GM19193 (cell line): ENCODE data around the gene MALRD1.

Experiments
- POLR2A ChIP-seq: IDR thresholded peaks from 4 replicates; pipeline ENCODE4 v1.6.1; 2011; ENCODE audit not compliant: insufficient read depth, insufficient read length; ENCODE audit errors: extremely low read depth

Gene MALRD1

DNA sequence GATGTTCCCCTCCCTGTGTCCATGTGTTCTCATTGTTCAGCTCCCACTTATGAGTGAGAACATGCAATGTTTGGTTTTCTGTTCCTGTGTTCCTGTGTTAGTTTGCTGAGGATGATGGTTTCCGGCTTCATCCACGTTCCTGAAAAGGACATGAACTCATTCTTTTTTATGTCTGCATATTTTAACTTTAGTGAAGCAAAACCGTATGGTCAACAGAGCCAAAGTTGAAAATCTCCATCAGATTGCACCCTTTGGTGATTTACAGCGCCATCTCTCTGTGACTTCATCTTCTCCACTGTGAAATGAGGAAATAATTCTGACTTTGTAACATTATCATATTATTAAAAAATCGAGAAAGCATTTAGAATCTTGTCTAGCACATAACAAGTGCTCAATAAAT, 635.4 kb downstream of the MALRD1 start:
- no peak for TF ChIP-seq POLR2A

DNA sequence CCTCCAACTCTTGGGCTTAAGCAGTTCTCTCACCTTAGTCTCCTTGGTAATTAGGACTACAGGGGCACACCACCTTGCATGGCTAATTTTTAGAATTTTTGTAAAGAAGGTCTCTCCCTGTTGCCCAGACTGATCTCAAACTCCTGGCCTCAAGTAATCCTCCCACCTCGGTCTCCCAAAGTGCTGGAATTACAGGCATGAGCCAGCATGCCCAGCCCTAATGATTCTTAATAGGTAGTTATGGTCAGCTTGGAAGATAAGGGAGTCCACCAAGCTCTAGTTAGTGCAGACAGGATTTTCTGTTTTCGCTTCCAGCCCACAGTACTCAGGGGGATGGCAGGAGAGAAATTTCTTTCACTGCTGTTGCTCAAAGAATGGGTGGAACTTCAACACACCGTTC, 639.7 kb downstream of the MALRD1 start:
- TF ChIP-seq POLR2A: no peak

DNA sequence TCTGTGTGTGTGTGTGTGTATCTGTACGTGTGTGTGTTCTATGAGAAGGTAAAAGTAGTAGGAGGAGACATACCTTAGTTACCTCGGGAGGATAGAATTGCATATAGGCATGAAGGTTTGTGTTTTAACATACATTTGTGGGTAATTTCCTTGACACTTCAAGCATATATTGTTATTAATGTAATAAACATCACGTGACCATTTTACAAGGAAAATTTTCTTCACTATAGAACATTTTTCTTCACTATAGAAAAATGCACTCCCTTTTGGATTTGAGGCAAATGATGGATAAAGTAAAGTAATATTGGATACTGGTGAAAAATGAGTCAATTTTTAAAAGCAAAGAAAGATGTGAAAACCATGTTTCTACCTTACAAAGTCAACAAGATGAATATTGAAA, 640.6 kb downstream of the MALRD1 start:
- no peak for TF ChIP-seq POLR2A

DNA sequence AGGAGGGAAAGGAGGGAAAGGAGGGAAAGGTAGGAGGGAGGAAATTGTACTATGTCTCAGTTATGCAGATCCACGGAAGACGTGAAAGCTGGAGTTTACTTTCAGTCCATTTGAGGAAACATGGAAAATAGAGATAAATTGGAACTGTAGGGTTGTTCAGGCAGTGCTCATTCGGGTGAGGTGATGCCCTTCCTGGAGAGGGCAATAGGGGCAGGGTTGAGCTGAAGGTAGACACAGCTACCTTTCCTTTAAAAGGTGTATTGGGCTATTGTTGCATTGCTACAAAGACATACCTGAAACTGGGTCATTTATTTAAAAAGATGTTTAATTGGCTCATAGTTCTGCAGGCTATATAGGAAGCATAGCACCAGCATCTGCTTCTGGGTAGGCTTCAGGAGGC, 650.7 kb downstream of the MALRD1 start:
- no peak for TF ChIP-seq POLR2A

DNA sequence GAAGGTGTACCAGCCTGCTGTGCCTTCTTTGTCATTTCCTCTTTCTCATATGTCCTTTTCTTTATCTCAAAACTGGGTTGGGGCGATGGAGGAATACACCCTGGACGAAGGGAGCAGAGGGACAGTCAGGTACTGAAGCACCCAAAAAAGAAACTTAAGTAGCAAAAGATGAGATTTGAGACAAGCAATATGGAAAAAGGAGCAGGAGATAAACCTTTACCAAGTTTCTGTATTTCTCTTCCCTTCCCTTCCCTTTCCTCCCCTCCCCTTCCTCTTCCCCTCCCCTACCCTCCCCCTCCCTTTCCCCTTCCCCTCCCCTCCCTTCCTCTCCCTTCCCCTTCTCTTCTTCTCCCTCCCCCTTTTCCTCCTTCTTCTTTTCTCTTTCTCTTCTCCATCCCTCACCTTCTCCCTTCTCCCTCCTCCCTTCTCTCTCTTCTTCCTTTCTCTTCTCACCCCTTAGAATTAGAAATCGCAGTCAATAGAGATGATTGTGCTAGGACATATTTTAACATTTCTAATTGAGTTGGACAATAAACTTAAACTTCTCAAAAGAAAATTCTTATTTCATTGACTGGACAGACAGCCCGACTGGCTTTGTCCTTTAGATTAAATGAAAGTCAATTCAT, 652.9 kb downstream of the MALRD1 start:
- TF ChIP-seq POLR2A: no peak

DNA sequence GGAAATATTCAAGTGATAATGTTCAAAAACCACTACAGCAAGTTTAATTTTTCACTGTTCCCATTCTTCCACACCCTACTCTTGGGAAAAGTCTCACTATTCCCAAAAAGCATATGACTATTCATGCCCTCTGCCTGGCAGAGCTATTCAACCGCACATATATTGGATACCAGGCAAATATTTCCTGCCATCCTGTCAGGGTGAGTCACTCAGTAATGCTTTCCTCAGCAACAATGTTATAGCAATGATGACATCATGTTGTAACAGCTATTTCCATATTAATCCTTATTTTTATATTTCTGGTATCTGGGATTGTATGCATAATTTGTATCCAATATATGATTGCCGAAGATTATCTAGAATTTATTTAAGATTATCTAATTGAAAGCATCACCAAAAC, 653.6 kb downstream of the MALRD1 start:
- no peak for TF ChIP-seq POLR2A

DNA sequence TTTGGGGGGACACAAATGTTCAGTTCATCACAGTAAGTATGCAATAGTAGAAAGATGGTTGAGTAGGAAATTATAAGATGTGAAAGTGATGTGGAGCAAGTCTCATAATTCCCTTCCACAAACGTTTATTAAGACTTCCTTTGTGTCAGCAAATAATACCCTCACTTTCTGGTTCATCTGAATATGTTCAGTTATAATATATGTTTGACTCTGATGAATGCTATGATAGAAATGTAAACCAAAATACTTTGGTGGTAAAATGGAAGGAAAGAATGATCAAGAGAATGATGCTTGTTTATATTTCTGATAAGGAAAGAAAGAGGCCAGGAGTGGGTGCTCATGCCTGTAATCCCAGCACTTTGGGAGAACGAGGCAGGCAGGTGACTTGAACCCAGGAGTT, 655.9 kb downstream of the MALRD1 start:
- no peak for TF ChIP-seq POLR2A

DNA sequence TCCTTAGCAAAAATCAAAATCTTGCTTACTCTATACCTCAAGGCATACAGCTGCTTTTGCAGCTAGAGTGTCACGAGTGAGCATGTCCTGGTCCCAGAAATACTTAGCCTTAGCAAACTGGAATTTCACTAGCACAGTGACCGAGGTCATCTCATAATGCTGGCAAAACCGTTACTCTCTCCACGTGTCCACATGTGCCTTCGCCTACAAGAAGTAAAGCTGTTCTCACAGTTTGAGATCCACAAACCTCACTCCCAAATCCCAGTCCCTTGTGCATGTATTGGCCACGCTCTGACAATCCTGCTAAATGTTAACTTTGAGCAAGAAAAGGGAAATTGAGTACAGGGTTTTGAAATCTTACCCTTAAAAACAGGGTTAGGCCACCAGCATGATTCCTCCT, 656.6 kb downstream of the MALRD1 start:
- no peak for TF ChIP-seq POLR2A

DNA sequence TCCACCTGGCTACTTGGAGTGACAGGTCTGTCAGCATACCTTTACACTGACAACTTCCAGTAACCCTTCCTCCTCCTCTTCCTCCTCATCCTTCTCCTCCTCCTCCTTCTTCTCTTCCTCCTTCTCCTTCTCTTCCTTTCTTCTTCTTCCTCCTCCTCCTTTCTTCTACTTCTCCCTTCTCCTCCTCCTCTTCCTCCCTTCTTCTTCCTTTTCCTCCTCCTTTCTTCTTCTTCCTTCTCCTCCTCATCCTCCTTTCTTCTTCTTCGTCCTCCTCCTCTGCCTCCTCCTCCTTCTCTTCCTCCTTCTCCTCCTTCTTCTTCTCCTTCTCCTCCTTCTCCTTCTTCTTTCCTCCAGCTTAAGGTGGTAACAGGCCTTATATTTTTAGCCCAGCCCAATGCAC, 658.3 kb downstream of the MALRD1 start:
- no peak for TF ChIP-seq POLR2A

DNA sequence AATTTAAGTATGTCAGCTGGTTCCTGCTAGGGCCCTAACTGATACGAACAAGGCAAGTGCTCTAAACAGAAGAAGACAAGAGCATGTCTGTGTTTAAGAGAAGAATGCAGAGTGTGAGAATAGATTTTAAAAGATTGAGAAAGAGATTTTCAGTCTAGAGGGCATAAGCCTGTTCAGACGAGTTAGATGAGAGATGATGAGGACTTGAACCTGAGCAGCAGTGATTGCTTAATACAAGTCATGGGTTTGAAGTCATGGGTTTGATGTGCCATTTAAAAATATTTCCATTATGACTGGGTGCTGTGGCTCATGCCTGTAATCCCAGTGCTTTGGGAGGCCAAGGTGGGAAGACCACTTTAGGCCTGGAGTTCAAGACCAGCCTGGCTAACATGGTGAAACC, 658.8 kb downstream of the MALRD1 start:
- TF ChIP-seq POLR2A: no peak

DNA sequence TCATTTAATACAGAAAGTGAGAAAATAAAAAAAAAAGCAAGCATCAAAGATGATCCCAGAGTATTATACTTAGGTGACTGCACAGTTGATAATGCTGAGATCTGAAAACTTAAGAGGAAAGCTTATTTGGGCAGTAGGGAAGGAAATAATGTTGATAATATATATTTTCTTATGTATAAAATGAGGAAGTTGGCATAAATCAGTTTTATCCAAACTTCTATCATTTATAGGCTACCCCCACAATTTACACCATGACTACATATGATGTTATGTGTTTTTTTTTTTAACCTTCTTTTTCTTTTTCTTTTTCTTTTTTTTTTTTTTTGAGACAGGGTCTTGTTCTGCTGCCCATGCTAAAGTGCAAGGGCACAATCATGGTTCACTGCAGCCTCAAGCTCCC, 659.4 kb downstream of the MALRD1 start:
- no peak for TF ChIP-seq POLR2A

DNA sequence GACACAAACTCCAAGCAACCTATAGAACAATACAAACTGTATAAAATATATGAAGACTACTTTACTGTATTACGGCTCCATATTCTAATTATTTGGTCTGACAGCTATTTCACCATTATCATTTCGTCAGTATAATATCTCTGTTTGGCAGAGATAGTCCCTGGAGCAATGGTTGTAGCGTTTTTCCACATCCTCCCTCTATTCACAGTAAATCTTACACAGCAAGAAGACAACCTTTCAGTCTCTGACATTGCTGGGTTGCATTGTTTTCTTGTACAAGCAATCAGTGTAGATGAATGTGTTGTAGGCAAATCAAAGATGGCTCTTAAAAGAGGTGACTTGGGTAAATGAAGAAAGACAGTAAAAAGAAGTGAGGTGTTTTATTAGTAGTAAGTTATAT, 662.0 kb downstream of the MALRD1 start:
- TF ChIP-seq POLR2A: no peak

DNA sequence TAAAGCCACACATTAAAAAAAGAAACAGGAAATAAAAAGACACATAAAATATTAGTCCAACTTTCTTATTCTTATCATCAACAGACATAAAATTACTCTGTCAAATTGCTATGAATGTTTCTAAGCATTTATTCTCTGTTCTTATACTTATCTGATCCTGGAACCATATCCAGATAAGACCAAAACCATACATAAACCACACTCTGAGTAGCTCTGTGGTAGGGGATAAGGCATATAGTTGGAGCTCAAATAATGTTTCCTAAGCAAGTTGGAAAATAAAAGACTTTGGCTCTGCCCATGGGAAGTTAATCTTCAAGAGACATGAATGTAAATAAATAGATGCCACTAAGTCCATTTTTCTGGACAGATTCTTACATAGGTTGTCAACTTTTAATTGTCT, 664.6 kb downstream of the MALRD1 start:
- TF ChIP-seq POLR2A: no peak

DNA sequence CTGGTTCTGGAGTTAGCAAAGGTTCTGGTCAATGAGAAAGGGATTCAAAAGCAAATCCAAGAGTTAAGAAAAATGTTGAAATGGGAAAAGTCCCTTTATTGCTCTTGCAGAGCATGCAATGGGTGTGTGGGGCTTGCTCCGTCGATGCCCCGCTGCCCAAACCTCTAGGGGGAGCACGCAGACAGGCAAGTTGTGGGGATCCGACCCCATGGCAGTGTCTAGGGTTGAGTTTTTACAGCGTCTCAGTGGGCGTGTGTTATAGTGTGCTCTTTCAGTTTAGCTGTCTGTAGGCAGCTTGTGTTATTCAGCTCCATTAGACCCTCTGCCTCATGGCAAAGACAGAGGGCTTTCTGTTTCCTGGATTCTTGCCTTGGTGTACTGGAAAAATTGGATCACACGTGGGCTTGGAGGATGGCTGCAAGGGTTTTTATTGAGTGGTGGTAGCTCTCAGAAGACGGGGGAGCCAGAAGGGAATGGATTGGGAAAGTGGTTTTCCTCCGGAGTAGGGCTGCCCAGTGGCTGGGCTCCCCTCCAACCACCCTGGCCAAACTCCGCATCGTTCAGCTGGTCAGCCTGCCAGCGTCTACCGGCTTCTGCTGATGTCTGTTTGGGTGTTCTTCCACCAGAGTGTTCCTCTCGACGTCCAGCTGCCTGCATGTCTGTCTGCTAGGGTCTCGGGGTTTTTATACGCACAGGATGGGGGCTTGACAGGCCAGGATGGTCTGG, 665.4 kb downstream of the MALRD1 start:
- TF ChIP-seq POLR2A: no peak

DNA sequence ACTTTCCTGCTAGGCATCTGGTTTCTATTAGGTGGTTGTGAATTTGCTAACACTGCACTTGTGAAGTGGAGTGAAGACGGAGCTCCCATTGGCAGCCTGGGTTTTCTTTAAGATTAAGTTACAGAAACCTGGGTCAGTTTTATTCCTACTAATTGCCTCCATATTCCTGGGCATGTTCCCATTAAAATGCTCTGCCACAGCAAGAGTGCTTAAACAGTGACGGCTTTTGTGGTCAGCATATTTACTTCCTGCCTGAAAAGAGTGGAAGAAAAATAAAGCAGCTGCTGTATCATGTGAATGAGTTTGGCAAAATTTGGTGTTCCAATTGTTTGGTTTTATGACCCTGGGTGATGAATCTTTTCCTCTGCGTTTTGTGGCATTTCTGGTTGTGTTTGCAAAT, 670.7 kb downstream of the MALRD1 start:
- no peak for TF ChIP-seq POLR2A

DNA sequence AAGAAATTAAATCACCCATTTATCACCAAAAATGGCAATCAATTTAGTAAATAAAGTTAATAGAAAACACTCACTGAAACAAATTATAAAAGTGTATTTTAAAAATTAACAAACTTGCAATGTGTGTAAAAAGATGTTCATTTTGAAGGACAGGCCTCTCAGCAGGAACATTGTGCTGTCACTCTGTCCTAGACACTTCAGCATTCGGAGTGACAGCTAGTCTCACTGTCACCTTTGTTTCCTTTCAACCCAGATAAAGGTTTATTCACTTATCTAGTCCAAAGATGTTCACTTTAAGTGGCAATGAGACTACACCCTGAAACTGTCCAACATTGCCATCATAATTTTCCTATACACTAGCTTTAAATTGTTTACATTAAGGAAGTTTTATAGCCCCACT, 675.7 kb downstream of the MALRD1 start:
- no peak for TF ChIP-seq POLR2A

DNA sequence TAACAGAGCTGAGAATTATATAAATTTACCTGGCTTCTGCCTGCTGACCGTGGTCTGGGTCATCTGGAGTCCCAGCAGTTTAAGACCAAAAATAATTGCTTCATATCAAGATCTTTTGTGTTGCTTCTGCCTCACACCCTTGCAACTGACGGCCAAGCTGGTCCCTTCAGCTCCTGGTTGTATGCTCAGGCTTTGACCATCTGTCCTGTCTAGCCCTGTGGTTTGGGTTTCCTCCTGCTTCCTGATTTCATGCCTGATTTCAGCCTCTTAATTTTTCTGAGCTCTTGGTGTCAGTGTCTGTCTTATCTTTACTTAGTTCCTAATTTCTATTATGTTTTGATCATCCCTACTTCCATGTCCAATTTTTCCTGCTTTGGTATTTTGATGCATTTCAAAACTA, 679.8 kb downstream of the MALRD1 start:
- no peak for TF ChIP-seq POLR2A

DNA sequence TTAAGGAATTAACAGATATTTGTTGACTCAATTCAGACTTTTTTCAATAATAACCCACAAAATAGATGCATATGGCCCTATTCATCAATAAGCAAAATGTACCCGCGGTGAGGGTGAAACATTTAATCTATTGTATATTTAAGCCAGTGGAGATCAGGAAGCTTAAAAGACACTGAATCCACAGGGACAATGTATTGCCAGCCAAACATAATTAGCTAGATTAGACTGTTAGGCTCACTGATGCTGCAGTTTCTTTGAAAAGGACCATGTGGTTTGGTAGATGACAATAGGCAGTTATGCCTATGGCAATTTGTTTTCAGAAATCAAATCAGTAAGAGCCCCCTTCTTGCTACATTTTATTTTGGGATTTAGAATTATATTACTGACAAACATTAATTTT, 680.4 kb downstream of the MALRD1 start:
- no peak for TF ChIP-seq POLR2A
